Neural progenitor cell (in vitro differentiated cells): ENCODE data around the gene NAT14.

Experiments
- EZH2 ChIP-seq: fragments of 200-600 bp; sonication (generic); IDR thresholded peaks from 2 replicates; pipeline ENCODE4 v1.6.1; 2017; ENCODE audit warnings: antibody characterized with exemption, mild to moderate bottlenecking, moderate library complexity
- TF ChIP-seq, protein P1 (sequence below): fragments of 200-600 bp; sonication (generic); IDR thresholded peaks from 2 replicates; pipeline ENCODE4 v1.5.1; 2017; ENCODE audit warnings: antibody characterized with exemption, mild to moderate bottlenecking

DNA sequence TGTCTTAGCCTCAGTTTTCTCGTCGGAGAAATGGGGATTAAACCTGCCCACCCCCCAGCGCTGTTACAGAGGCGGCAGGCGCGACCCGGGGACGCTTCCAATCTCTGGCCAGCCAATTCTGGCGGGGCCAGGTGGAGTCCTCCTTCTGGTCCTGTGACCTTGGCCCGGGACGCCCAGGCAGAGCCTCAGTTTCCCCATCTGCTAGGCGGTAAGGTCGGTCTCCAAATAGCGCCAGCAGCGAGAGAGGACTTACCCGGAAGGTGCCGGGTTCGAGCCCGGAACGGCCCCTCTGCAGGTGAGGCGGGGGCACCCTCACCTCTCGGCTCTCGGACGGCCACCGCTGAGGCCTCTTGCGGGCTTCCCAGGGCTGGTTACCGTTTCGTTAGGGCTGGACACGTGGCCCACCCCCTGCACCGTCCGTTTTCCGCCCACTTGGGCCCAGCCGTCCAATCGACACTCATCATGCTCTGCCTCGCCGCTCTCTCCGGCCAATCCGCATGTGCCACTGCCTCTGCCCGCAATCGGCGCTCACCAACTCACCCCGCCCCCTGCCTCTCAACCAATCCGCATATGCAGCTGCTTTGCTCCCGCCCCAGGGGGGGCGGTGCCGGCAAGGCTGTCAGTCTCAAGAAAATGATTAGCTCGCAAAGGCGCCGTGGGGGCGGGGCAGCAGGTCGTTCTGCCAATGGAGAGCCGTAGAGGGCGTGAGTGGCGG, 23.6 kb upstream of the NAT14 start, which contains the start of gene ISOC2:
- TF ChIP-seq, protein P1, sequence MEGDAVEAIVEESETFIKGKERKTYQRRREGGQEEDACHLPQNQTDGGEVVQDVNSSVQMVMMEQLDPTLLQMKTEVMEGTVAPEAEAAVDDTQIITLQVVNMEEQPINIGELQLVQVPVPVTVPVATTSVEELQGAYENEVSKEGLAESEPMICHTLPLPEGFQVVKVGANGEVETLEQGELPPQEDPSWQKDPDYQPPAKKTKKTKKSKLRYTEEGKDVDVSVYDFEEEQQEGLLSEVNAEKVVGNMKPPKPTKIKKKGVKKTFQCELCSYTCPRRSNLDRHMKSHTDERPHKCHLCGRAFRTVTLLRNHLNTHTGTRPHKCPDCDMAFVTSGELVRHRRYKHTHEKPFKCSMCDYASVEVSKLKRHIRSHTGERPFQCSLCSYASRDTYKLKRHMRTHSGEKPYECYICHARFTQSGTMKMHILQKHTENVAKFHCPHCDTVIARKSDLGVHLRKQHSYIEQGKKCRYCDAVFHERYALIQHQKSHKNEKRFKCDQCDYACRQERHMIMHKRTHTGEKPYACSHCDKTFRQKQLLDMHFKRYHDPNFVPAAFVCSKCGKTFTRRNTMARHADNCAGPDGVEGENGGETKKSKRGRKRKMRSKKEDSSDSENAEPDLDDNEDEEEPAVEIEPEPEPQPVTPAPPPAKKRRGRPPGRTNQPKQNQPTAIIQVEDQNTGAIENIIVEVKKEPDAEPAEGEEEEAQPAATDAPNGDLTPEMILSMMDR = no peak
- no peak for TF ChIP-seq EZH2
